ENCODE results near the gene CUEDC1. TPM values are rescaled to one million over a fixed set of nuclear protein-coding genes. Genes with fewer than 3 reads are reported as not detected.

CUEDC1 gene
- total and polyA plus RNA-seq, 2 of the 13 experiments (the other 11 are each of a cell fraction or from before 2014, with no cell fraction given): 7.4 to 12.9 TPM

GRCh38 chr17:57892146-57892819 is 62.9 kb downstream of the CUEDC1 start (continued):
- TF ChIP-seq MTERF4 (CRISPR knock-in tag; IDR thresholded peaks at IDR 0.05) (no peak), ZNF333 (CRISPR knock-in tag; IDR thresholded peaks at IDR 0.05; ENCODE audit: borderline replicate concordance) (0 out of 2 replicates have a peak, but pooled peaks have one; percentile 56)

- H3K4me2 ChIP-seq (ENCODE audit: low read depth, low read length): no peak overlapping the region
- no peak overlapping the region for H3K9ac ChIP-seq (ENCODE audit: insufficient read depth, low read depth, low read length)
- FAIRE-seq: no peak
- no peaks in the 10 kb centered on the region for H3K36me3 ChIP-seq (replicated peaks in 1 of 2; ENCODE audit: control insufficient read depth in 1 of 2, insufficient read depth in 2 of 2, low read length in 2 of 2)
- no peaks in the 10 kb centered on the region for H3K9me3 ChIP-seq (ENCODE audit: low read length)
- no peak overlapping the region for H2AFZ ChIP-seq (ENCODE audit: low read length)
- no peaks in the 10 kb centered on the region for H3K79me2 ChIP-seq (ENCODE audit: insufficient read depth, low read length)
- BruUV-seq (replicated peaks): no TSS peak
- intact Hi-C loops (cut with micrococcal nuclease; ENCODE audit: unreplicated experiment) (loop anchor here (5.0 kb wide), 1 partner anchor 39 kb away; the partner anchor contains the start of gene MRPS23), in situ Hi-C loops (cut with HindIII; ENCODE audit: extremely low pct_ligation_motif_present, low pct_unique_long_range_greater_than_20kb) (loop anchor here (10.0 kb wide), 1 partner anchor 224 kb away; no protein-coding TSS in a partner anchor)
- H3K27me3 ChIP-seq (ENCODE audit: control insufficient read depth in 1 of 2, insufficient read depth in 2 of 2, low read length in 2 of 2): no peaks in the 10 kb centered on the region; a peak in 1 of 5 replicates
- no peaks in the 10 kb centered on the region for H4K20me1 ChIP-seq (ENCODE audit: insufficient read depth, low read length)
- DNase-seq (ENCODE audit: low spot score): no peak
- CTCF ChIA-PET (ENCODE audit: low intra/inter-chr PET ratio, low total read pairs): interaction anchor here (1.0 kb wide), 1 partner anchor 33 kb away, joined by 3 read pairs; no protein-coding TSS in a partner anchor
- 86% methylated on average over 4 of the region's 4 CpGs for WGBS (ENCODE audit: low lambda C conversion rate)
- POLR2A ChIA-PET: interaction anchor here (0.7 to 2.9 kb wide), 7 partner anchors 11 to 106 kb away, joined by 3 to 9 read pairs (median 4); no protein-coding TSS in a partner anchor
- no peak for ATAC-seq
- no peak overlapping the region for H3K27ac ChIP-seq (ENCODE audit: extremely low read length, insufficient read depth, low read length)
- H3K4me1 ChIP-seq (ENCODE audit: insufficient read depth, low read length): peaks cover 59% of the 10 kb centered on the region
- no peak overlapping the region for H3K4me3 ChIP-seq (replicated peaks in 1 of 3; ENCODE audit: insufficient read depth in 1 of 3, low read depth in 2 of 3, low read length in 3 of 3)
- no peak for TF ChIP-seq PLSCR1 (CRISPR knock-in tag; IDR thresholded peaks at IDR 0.05; ENCODE audit: borderline replicate concordance)
- TF ChIP-seq HOXA9 (CRISPR knock-in tag; IDR thresholded peaks at IDR 0.05; ENCODE audit: borderline replicate concordance): no peak
- TF ChIP-seq HES4 (CRISPR knock-in tag; IDR thresholded peaks at IDR 0.05; ENCODE audit: borderline replicate concordance): 0 out of 2 replicates have a peak, but pooled peaks have one; percentile 48
- TF ChIP-seq ATM (IDR thresholded peaks at IDR 0.05; ENCODE audit: borderline replicate concordance): no peak
- no peak for TF ChIP-seq FOSL2 (CRISPR knock-in tag; IDR thresholded peaks at IDR 0.05)
- TF ChIP-seq ARID4A (CRISPR knock-in tag; IDR thresholded peaks at IDR 0.05; ENCODE audit: borderline replicate concordance): no peak
- TF ChIP-seq KDM5A (IDR thresholded peaks at IDR 0.05; ENCODE audit: borderline replicate concordance, low read length): no peak
- no peak for TF ChIP-seq ARID3A (IDR thresholded peaks at IDR 0.05; ENCODE audit: low read depth, low read length)
- TF ChIP-seq HNF1B (CRISPR knock-in tag; IDR thresholded peaks at IDR 0.05): no peak
These were observed 64.4 kb downstream of the CUEDC1 start for GRCh38 chr17:57890857-57891232.

Measured in HepG2 (cell line).